IMR-90 (cell line): Measurements from ENCODE around the gene HOXC10. TPM values are rescaled to one million over a fixed set of nuclear protein-coding genes. Genes with fewer than 3 reads are reported as not detected.

Experiments
- ATAC-seq: fragments of 200-7000 bp; cut with Tn5 transposase; 2 replicates; pipeline ENCODE4 v1.9.1; 2020; ENCODE audit warnings: low read depth, mild to moderate bottlenecking, moderate library complexity
- BruUV-seq: library from RNA; stranded (reverse); fragments of 400-500 nt; replicated peaks from 2 replicates; lab custom pipeline; 2021; lab: Mats Ljungman, UMichigan
- CTCF ChIA-PET: fragments of 300-600 bp; formaldehyde crosslinking; extraction: SDS; loops from one replicate; lab custom pipeline; 2021; ENCODE audit warnings: antibody characterized with exemption; lab: Yijun Ruan, JAX
- POLR2A ChIA-PET: fragments of 300-600 bp; sonication (Branson Sonifier 250); formaldehyde crosslinking; loops from one replicate; lab custom pipeline; 2022; ENCODE audit warnings: antibody characterized with exemption; ENCODE audit not compliant: unreplicated experiment; lab: Charles Lee
- DNase-seq: peaks from one replicate; pipeline ENCODE4 v3.0.0; 2013
- H2AFZ ChIP-seq: replicated peaks from 2 replicates; pipeline ENCODE3; 2013; ENCODE audit warnings: low read length, mild to moderate bottlenecking; ENCODE audit not compliant: poor library complexity
- H2AK5ac ChIP-seq: 2 replicates; pipeline ENCODE4 v1.6.1; 2013; ENCODE audit warnings: low read depth, low read length, inconsistent platforms
- H2AK9ac ChIP-seq: replicated peaks from 2 replicates; pipeline ENCODE3; 2013; ENCODE audit warnings: mild to moderate bottlenecking, low read depth, low read length, moderate library complexity; ENCODE audit not compliant: poor library complexity
- H2BK120ac ChIP-seq: 2 replicates; pipeline ENCODE4 v1.6.1; 2013; ENCODE audit warnings: low read depth, low read length, inconsistent platforms
- H2BK15ac ChIP-seq: 3 replicates; pipeline ENCODE4 v1.6.1; 2013; ENCODE audit warnings: low read depth, low read length, inconsistent platforms
- H2BK20ac ChIP-seq: 2 replicates; pipeline ENCODE4 v1.6.1; 2013; ENCODE audit warnings: low read depth, mild to moderate bottlenecking, inconsistent platforms, low read length, moderate library complexity
- H2BK5ac ChIP-seq: 2 replicates; pipeline ENCODE4 v1.6.1; 2013; ENCODE audit warnings: mild to moderate bottlenecking, low read depth, low read length, inconsistent platforms; ENCODE audit not compliant: poor library complexity, severe bottlenecking
- H3K14ac ChIP-seq: replicated peaks from 2 replicates; pipeline ENCODE4 v1.6.1; 2013; ENCODE audit warnings: low read depth, low read length, inconsistent platforms
- H3K18ac ChIP-seq: 2 replicates; pipeline ENCODE4 v1.6.1; 2013; ENCODE audit warnings: low read depth, low read length, control low read depth
- H3K23ac ChIP-seq: 2 replicates; pipeline ENCODE4 v1.6.1; 2013; ENCODE audit warnings: low read depth, low read length, inconsistent platforms
- H3K27ac ChIP-seq: 2 replicates; pipeline ENCODE4 v1.5.1; 2013; ENCODE audit warnings: mild to moderate bottlenecking, control low read depth, low read length; ENCODE audit not compliant: insufficient read depth
- H3K27me3 ChIP-seq: 2 replicates; pipeline ENCODE4 v1.6.1; 2013; ENCODE audit warnings: low read length; ENCODE audit not compliant: control insufficient read depth, insufficient read depth
- H3K36me3 ChIP-seq: 2 replicates; pipeline ENCODE4 v1.6.1; 2013; ENCODE audit warnings: low read length, mixed read lengths; ENCODE audit not compliant: control insufficient read depth, insufficient read depth
- H3K4ac ChIP-seq: 2 replicates; pipeline ENCODE4 v1.6.1; 2013; ENCODE audit warnings: low read depth, low read length, inconsistent platforms
- H3K4me1 ChIP-seq: 2 replicates; pipeline ENCODE4 v1.6.1; 2013; ENCODE audit warnings: low read length, mixed read lengths; ENCODE audit not compliant: control insufficient read depth, insufficient read depth
- H3K4me2 ChIP-seq: 2 replicates; pipeline ENCODE4 v1.6.1; 2013; ENCODE audit warnings: low read depth, mild to moderate bottlenecking, control low read depth, low read length, moderate library complexity
- H3K4me3 ChIP-seq: 2 replicates; pipeline ENCODE4 v1.5.1; 2013; ENCODE audit warnings: low read depth, mild to moderate bottlenecking, control low read depth, low read length, moderate library complexity; ENCODE audit not compliant: insufficient read depth
- H3K56ac ChIP-seq: 2 replicates; pipeline ENCODE4 v1.6.1; 2013; ENCODE audit warnings: low read length, inconsistent platforms; ENCODE audit not compliant: insufficient read depth; ENCODE audit errors: extremely low read depth
- H3K79me1 ChIP-seq, 2 experiments: 2 replicates each; pipeline ENCODE4 v1.6.1; 2013; ENCODE audit warnings: low read length in 2 of 2, inconsistent platforms in 1 of 2, low read depth in 1 of 2
- H3K9ac ChIP-seq: 2 replicates; pipeline ENCODE4 v1.6.1; 2013; ENCODE audit warnings: low read depth, low read length, control low read depth
- H3K9me1 ChIP-seq: 2 replicates; pipeline ENCODE4 v1.6.1; 2013; ENCODE audit warnings: low read length, inconsistent platforms; ENCODE audit not compliant: insufficient read depth
- H3K9me3 ChIP-seq: 2 replicates; pipeline ENCODE4 v1.6.1; 2013; ENCODE audit warnings: low read length; ENCODE audit not compliant: control insufficient read depth, insufficient read depth
- H4K20me1 ChIP-seq: 2 replicates; pipeline ENCODE4 v1.6.1; 2013; ENCODE audit warnings: low read length, inconsistent platforms; ENCODE audit not compliant: insufficient read depth
- H4K5ac ChIP-seq: 2 replicates; pipeline ENCODE4 v1.6.1; 2013; ENCODE audit warnings: mild to moderate bottlenecking, low read depth, low read length, control low read depth
- H4K8ac ChIP-seq, 2 experiments: 2 replicates each; pipeline ENCODE4 v1.6.1; 2013; ENCODE audit warnings: low read depth in 2 of 2, low read length in 2 of 2, control low read depth in 1 of 2, inconsistent platforms in 1 of 2
- H4K91ac ChIP-seq: 2 replicates; pipeline ENCODE4 v1.6.1; 2013; ENCODE audit warnings: low read depth, low read length, inconsistent platforms; ENCODE audit not compliant: insufficient read depth
- BHLHE40 ChIP-seq: fragments of 150-350 bp; IDR thresholded peaks from 2 replicates; pipeline ENCODE4 v1.6.1; 2016; ENCODE audit warnings: mild to moderate bottlenecking, low read depth, low read length
- CEBPB ChIP-seq: IDR thresholded peaks from 2 replicates; pipeline ENCODE4 v1.6.1; 2012; ENCODE audit warnings: low read depth, low read length, improper control_type of control experiment
- CHD1 ChIP-seq: IDR thresholded peaks from 2 replicates; pipeline ENCODE4 v1.6.1; 2012; ENCODE audit warnings: low read depth, low read length, improper control_type of control experiment
- CTCF ChIP-seq: conservative IDR thresholded peaks from 2 replicates; pipeline ENCODE4 v1.5.1; 2012; ENCODE audit warnings: mild to moderate bottlenecking, low read depth, low read length, improper control_type of control experiment
- ELK1 ChIP-seq: fragments of 150-350 bp; IDR thresholded peaks from 2 replicates; pipeline ENCODE4 v1.6.1; 2016; ENCODE audit warnings: low read depth, mild to moderate bottlenecking, low read length, moderate library complexity, borderline replicate concordance
- FOS ChIP-seq: fragments of 150-350 bp; IDR thresholded peaks from 2 replicates; pipeline ENCODE4 v1.6.1; 2016; ENCODE audit warnings: low read depth, low read length
- MAFK ChIP-seq: IDR thresholded peaks from 2 replicates; pipeline ENCODE4 v1.6.1; 2012; ENCODE audit warnings: low read depth, low read length, improper control_type of control experiment
- MAZ ChIP-seq: IDR thresholded peaks from 2 replicates; pipeline ENCODE4 v1.6.1; 2012; ENCODE audit warnings: low read depth, mild to moderate bottlenecking, low read length, improper control_type of control experiment, moderate library complexity, borderline replicate concordance
- MXI1 ChIP-seq: IDR thresholded peaks from 2 replicates; pipeline ENCODE4 v1.6.1; 2012; ENCODE audit warnings: low read depth, mild to moderate bottlenecking, low read length, moderate library complexity, borderline replicate concordance
- NFE2L2 ChIP-seq: fragments of 150-350 bp; IDR thresholded peaks from 2 replicates; pipeline ENCODE4 v1.6.1; 2016; ENCODE audit warnings: low read depth, mild to moderate bottlenecking, low read length
- POLR2A ChIP-seq: IDR thresholded peaks from 2 replicates; pipeline ENCODE4 v1.6.1; 2012; ENCODE audit warnings: mild to moderate bottlenecking, low read depth, low read length
- RAD21 ChIP-seq: IDR thresholded peaks from 2 replicates; pipeline ENCODE4 v1.6.1; 2012; ENCODE audit warnings: low read length, improper control_type of control experiment
- RCOR1 ChIP-seq: IDR thresholded peaks from 2 replicates; pipeline ENCODE4 v1.6.1; 2012; ENCODE audit warnings: mild to moderate bottlenecking, low read length, improper control_type of control experiment; ENCODE audit not compliant: insufficient replicate concordance
- RFX5 ChIP-seq: IDR thresholded peaks from 2 replicates; pipeline ENCODE4 v1.8.0; 2012; ENCODE audit warnings: low read depth, mild to moderate bottlenecking, low read length, moderate library complexity
- SMC3 ChIP-seq: fragments of 150-350 bp; IDR thresholded peaks from 2 replicates; pipeline ENCODE4 v1.6.1; 2016; ENCODE audit warnings: low read depth, mild to moderate bottlenecking, antibody characterized with exemption, low read length, moderate library complexity
- USF2 ChIP-seq: fragments of 150-350 bp; IDR thresholded peaks from 2 replicates; pipeline ENCODE4 v1.6.1; 2017; ENCODE audit warnings: mild to moderate bottlenecking, antibody characterized with exemption, low read length, low read depth
- WGBS, 2 experiments: methylation state at CpG; one replicate each; pipeline versions ENCODE4 v1.1.5 to v1.1.7; 2013; ENCODE audit warnings: missing lambda C conversion rate in 2 of 2; ENCODE audit not compliant: insufficient read length in 1 of 2; ENCODE audit errors: extremely low coverage in 2 of 2; 5-methylcytosine and 5-hydroxymethylcytosine counted together
- dilution Hi-C: fragments of 300-500 bp; cut with HindIII; formaldehyde crosslinking; loops from one replicate; pipeline ENCODE4 v1.14.3; 2018; ENCODE audit warnings: low sequenced_read_pairs; ENCODE audit not compliant: unreplicated experiment
- in situ Hi-C: fragments of 300-500 bp; cut with MboI; formaldehyde crosslinking; loops from 3 replicates; pipeline ENCODE4 v1.14.3; 2019; ENCODE audit warnings: low sequenced_read_pairs, inconsistent platforms, mixed read lengths
- intact Hi-C: fragments of 100-400 bp; cut with micrococcal nuclease; formaldehyde crosslinking; loops from 2 replicates; pipeline ENCODE4 v1.10.0; 2022
- polyA plus RNA-seq, 3 experiments: library from polyadenylated mRNA; depleted of rRNA; stranded (reverse); fragments of >200 nt; gene quantifications; 2 replicates each; pipeline ENCODE4 v1.2.3, GENCODE V29; 2012; ENCODE audit warnings: low replicate concordance in 1 of 3
- total RNA-seq: library from RNA; depleted of rRNA; stranded (reverse); fragments of >200 nt; gene quantifications from 2 replicates; pipeline ENCODE4 v1.2.3, GENCODE V29; 2012

Gene HOXC10
- total and polyA plus RNA-seq, 2 of the 4 experiments (the other 2 are of a cell fraction): 0.15 TPM; not detected in 1

- Histone ChIP-seq H3K4me2 (no peak overlapping the region), H3K79me1 (no peaks in the 10 kb centered on the region), H3K9me3 (peaks cover 4% of the 10 kb centered on the region), H3K18ac (no peak overlapping the region), H3K27ac (no peak overlapping the region), H3K27me3 (peaks cover 87% of the 10 kb centered on the region), H2BK15ac (no peak overlapping the region), H3K56ac (no peak overlapping the region), H4K8ac (no peak overlapping the region), H2AK9ac (no peak overlapping the region), H2BK5ac (no peak overlapping the region), H4K5ac (no peak overlapping the region), H2AK5ac (no peak overlapping the region), H2BK120ac (no peak overlapping the region), H3K36me3 (no peaks in the 10 kb centered on the region), H3K23ac (no peak overlapping the region), H4K91ac (no peak overlapping the region), H3K14ac (no peak overlapping the region), H3K4me1 (no peaks in the 10 kb centered on the region), H3K9me1 (no peaks in the 10 kb centered on the region), H3K9ac (no peak overlapping the region), H2AFZ (no peak overlapping the region), H3K4me3 (no peak overlapping the region), H2BK20ac (no peak overlapping the region), H3K4ac (no peak overlapping the region), H4K20me1 (no peaks in the 10 kb centered on the region)
- in situ Hi-C loops (no loop called here), dilution Hi-C loops (no loop called here), intact Hi-C loops (no loop called here)
- ChIA-PET CTCF (no interaction called here), POLR2A (no interaction called here)
- no peak for ATAC-seq
- DNase-seq: no peak
- BruUV-seq: no TSS peak
- TF ChIP-seq POLR2A (no peak), CHD1 (no peak), MAZ (no peak), RCOR1 (no peak), SMC3 (no peak), MAFK (no peak), NFE2L2 (no peak), BHLHE40 (no peak), USF2 (no peak), FOS (no peak), RAD21 (no peak), ELK1 (no peak), CTCF (no peak), CEBPB (no peak), MXI1 (no peak), RFX5 (no peak)
- 21% methylated on average over 6 of the region's 43 CpGs; no CpG with 5 or more reads in 1 of the 2 experiments for WGBS, 2 experiments
Measured at GRCh38 chr12:54019091-54019811, 34.3 kb downstream of the HOXC10 start.
